Measurements from ENCODE around the gene PTGDR2.

The PTGDR2 gene

DNA sequence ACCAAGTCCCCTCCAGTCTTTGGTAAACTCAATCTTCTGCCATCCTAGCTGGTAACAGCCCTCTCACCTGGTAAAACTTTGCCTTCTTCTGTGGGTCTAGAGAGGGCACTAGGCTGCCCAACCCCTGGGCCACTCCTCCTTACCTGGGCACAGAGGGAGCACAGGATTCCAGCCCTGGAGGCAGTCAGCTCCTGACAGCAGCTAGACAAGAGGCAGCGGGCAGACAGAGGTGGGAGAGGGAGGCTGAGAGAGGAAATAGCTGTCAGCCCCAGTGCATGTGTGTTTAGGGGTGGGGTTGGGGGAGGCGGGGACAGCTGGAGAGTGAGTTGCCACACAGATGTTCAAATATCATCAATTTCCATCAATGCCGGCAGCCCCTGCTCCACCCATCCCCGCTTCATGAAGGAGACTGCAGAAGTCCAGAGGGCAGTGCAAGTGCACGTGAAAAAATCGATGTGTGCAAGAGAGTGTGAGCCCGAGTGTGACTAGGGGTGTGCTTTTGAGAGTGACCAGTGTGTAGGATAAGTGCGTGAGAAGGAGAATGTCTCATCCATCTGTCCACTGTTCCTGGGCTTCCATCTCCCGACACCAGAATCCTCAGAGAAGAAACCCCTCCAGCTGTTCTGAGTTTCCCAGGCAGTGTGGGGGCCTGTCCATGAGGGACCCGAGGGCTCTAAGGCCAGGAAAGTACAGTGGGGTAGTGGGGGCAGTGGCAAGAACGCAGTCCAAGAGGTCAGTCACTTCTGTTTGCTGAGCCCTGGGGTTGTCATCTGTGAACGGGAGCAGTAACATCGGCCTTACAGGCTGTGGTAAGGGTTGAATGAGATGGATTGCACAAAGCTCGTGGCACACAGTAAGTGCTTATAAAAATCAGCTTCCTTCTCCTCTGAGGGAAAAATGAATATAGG lies at the start of gene PTGDR2:
Gene PTGDR2 (minus strand): TSS at position 225 of the 908 bp plus-strand sequence. CDS start 2,228 bp downstream, outside the sequence.
- no peak for DNase-seq (ENCODE audit: low read depth)

DNA sequence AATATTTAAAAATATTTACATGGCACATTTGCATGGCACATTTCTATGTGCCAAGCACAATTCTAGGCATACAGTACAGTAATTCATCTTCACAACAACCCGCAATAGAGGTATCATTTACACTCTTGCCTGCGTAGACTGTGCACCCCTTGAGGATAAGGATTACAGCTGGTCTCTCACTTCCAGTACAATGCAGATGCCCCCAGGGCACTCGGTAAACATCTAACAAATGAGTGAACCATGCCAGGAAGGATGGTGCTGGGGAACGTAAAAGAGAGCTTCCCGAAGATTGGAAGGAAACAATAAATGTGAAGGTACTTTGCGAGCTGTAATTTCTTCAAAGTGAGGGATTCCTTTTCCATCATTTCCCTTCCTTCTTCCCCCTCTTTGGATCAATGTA lies 49.3 kb upstream of the PTGDR2 start:
- DNase-seq (ENCODE audit: low read depth), result no peak

DNA sequence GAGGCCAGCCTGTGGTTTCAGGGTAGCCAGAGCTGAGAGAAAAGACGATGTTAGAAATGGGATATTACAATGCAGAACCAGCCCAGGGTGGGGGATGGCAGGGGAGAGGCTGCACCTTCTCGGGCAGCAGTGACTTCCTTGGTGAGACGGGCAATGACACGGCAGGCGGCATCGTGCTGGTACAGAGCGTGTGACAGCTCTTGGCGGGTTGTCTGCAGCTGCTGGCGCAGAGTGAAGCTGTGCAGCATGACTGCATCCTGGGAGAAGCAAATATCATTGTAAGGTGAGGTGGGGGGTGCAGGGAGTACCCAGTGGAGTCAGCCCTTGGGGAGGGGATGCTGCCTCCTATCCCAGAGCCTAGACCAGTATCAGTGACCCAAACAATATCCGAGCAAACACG lies 46.9 kb upstream of the PTGDR2 start:
- no peak for DNase-seq (ENCODE audit: low read depth)

DNA sequence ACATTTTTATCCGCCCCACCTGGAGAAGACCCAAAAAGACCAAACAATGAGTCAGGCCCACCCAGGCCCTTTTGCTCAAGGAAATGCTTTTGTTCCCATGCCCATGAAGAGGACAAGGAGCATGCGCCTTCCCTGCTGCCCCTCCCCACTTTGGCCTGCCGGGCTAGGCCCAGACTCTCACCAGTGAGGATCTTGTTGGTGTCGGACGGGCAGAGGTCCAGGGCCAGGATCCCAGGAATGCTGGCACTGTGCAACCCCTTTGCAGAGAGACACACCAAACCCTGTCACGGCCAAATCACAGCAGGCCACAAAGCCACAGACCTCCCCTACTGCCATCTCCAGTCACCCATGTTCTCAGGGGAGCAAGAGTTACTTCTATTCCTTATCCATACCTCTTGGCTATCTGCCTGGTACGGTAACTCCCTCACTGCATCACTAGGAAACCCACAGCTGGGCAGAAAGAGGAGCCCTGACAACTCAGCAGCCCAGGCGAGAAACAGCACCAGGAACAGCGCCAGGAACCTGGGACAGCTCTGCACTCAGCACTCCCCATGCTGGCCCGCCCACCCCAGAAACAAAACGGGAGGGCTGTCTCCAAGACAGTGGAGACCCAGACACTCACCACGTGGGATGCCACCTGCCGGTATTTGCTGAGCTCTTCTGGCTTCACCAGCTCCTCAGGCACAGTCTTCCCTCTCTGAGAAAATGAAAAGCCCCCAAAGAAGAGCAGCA lies 45.1 kb upstream of the PTGDR2 start:
- DNase-seq (ENCODE audit: low read depth), result no peak

DNA sequence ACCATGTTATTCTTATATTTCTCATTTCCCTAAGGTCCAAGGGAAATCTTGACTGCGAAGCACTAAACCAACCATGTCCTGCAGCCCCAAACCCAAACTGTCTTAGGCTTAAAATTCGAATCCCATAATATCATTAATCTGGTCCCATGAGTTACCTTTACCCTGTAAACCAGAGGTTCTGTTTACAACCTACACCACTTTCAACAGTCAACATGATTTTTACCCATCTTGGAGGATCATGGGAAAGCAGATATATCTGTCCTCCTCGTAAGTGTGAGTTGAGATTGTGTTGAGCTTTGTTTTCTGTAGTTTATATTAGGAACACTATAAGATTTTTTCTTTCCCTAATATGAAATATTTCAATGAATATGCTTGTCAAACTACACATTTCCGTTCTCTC lies 44.2 kb upstream of the PTGDR2 start:
- DNase-seq (ENCODE audit: low read depth), result no peak

DNA sequence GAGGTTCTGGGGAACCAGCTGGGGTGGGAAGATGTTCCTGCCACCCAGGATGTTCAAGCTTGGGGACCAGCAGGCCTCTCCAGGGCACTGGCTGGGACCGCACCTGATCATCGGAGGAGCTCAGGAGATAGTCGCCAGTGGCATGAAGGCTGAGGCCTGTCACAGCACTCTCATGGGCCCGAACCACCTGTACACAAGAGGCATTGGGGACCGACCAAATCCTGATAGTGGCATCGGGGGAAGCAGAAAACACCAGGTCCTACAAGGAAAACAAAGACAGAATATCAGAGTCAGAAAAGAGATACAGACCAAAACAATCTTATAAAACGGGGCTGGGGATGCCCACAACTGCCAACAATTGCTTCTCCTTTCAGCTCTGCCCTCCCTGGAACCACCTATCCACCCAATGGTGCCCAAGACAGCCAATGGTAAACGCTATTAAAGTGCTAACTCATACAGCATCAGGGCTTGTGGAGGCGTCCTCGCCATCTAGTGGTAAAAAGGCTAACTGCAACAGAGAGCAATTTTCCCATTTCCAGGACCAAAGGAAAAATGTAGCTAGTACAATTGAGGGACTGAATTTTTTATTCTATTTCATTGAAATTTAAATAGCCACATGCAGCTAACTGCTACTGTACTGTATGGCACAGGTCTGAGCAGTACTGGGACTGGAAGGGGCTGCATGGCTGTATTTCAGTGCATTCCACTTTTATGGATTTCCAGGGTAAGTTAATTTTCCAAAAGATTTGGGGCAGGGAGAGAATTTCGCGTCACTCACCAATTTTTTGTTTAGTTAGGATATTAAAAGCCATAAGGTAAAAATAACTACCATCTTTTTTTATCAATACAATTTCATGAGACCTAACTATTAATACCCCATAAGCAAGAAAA lies 43.5 kb upstream of the PTGDR2 start:
- no peak for DNase-seq (ENCODE audit: low read depth)

DNA sequence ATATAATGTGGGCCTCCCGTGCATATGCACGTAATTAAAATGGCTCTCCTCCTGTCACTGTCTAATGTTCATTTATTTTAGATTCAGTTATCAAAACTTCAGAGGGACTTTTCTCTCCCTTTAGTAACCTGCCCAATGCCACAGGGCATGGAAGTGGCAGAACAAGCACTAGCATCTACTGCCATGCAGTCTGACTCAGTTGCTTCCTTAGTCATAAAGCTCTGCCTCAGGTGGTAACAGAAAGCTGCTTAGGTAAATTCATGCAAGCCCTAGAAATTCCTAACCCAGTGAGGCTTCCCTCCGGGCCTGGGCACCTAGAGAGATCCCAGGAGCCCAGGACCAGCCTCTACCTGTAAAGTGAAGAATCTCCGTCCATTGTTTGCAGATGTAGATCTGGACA lies 41.7 kb upstream of the PTGDR2 start:
- no peak for DNase-seq (ENCODE audit: low read depth)

DNA sequence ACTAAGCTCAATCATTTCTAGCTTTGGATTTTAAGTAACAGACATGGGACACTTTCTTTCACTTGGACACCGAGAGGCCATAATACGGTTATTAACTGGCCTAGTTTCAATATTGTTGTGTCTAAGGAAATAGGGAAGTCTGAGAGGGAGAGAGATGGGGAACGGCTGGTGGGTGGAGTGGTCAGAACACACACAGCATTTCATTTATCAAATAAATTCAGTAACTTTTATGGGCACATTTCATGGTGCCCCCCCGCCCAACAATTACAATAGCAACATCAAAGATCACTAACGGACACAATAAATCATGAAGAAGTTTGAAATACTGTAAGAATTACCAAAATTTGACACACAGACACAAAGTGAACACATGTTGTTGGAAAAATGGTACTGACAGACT lies 39.9 kb upstream of the PTGDR2 start:
- no peak for DNase-seq (ENCODE audit: low read depth)

DNA sequence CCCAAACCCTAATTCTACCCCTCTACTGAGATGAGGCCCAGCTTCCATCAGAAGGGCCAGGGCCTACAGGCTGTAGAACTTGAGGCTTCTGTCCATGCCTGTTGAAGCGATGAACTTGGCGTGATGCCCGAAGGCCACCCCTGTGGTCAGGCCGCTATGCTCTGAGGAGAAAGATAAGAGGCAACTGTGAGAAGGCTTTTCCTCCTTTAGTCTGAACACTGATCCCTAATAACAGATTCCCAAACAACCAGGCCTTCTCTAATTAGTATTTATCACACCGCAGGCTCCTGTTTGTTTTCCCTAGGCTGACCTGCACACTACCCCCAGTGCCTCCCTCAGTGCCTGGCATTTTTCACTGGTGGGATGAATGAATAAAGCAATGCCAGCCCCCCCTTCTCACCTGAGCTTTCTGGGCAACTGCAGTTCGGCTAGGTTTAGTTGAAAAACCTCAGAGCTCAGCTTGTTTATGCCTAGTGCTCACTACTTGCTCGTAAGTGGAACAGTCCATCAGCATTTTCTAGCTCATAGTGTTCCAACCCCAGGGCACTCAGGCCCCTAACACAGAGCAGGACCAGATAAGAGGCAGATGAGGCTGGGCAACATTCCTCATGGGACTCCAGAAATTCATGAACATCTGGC lies 35.5 kb upstream of the PTGDR2 start:
- no peak for DNase-seq (ENCODE audit: low read depth)

DNA sequence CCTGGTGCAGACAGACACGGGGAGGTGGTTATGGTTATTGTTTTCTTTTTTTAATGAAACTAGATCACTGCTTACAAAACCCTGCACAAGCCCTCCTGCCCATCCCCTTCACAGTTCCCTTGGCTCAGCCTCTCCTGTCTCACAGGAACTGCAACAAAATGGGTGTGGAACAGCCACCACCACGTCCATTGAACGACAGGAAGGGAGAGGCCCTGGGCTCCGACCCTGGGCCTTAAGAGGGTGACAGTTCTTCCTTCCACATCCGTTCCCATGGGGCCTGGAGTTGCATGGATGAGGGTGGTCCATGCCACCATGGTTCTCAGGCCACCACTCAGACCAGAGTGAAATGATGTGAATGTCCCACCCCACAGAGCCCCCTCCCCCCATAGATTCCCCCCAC lies 34.9 kb upstream of the PTGDR2 start:
- no peak for DNase-seq (ENCODE audit: low read depth)

DNA sequence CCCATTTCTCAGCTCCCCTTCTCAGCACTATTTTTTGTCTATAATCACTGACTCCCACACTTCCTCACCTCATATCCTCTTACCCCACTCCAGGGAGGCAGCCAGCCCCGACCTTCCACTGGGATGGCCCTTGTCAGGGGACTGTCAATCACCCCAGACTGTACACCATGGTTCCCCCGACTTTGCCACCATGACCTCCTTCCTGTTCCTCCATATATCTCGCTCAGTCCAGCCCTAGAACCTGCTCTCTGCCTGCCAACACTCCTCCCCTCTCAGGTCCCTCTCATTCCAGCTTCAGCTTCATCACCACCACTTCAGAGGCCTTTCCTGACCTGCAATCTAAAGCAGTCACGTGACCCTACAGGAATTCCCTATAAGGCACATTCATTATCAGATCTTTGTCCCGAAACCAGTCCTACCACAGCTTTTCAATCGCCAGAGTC lies 34.1 kb upstream of the PTGDR2 start:
- no peak for DNase-seq (ENCODE audit: low read depth)

DNA sequence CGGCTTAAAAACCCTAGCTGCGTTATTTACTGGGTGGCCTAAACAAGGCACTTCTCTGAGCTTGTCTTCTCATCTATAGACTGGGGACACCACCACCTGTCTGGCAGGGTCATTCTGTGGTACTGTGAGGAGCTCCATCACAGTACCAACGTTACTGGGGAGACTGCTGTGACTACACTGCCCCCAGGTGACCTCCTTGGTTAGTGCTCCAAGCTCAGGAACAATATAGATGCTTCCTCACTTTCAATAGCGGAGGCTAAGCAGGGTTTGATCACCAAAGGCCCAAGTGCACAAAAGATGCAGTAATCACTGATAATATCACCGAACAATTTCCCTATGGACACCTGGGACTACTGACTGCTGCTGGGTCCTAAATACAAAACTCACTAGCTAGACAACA lies 31.8 kb upstream of the PTGDR2 start:
- DNase-seq (ENCODE audit: low read depth), result no peak

DNA sequence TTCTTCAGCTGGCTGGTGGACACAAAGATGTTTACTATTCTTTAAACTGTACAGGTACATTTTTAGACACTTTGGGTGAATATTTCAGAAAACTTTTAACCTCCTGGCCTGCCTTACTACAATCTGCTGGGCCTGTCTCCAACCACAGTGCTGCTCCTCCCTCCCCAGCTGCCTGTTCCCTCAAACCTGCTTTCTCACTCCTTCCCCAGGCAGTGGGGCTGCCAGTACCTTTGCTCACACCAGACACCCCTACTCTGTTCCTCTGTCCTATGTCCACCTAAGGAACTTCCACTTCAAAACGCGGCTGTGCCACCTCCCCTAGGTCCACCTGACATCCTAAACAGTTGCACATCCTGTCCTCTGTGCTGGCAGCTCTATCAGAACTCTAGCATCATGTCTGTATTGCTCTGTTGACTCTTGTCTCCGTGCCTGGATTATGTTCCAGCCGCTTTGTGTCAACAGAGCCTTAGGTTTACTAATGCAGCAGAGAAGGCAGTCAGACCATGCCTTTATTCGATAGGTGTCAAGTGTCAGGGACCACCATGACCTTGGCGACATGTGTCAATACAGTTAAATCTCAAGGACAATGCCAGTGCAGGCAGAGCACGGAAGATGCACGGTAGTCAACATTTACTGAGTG lies 25.0 kb upstream of the PTGDR2 start:
- DNase-seq (ENCODE audit: low read depth), result no peak

DNA sequence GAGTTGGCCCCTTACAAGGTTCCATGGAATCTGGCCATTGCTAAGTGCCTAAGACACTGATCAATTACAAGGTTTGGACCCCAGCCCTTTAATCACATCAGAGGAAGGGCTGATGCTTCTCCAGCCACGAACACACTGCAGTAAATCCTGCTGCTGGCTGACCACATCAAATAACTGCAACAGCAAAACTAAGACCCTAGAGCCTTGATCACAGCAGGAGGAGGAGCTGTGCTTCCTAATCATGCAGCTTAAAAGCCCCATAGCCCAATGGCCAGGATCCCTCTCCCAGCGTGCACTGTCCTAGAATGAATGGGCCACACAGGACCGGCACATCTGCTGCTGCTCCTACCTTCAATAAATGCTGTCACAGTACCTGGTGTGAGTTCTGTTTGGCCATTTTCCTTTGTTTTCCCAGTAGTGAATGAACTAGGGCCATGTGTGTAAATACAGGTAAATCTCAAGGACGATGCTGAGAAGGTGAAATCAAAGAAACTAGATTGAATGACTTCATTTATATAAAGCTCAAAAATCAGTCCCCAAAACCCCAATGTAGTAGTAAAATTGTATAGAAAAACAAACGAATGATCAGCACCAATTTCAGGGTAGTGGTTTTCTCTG lies 24.3 kb upstream of the PTGDR2 start:
- no peak for DNase-seq (ENCODE audit: low read depth)

DNA sequence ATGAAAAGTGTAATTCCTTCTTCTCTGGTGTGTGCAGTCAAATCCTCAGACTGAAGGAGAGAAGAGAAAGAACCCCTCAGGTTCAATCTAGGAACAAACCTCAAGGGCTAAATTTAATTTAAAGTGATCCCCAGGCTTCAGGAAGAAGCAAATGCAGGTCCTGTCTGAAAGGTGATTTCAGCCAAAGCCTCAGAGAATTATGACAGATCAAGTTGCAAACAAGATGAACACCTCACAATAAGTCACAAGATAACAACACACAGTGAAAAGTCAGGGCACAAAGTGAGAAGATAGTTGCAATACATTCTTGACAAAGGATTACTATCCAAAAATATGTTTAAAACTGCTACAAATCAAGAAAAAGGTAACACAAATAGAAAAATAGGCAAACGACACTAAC lies 23.4 kb upstream of the PTGDR2 start:
- no peak for DNase-seq (ENCODE audit: low read depth)

DNA sequence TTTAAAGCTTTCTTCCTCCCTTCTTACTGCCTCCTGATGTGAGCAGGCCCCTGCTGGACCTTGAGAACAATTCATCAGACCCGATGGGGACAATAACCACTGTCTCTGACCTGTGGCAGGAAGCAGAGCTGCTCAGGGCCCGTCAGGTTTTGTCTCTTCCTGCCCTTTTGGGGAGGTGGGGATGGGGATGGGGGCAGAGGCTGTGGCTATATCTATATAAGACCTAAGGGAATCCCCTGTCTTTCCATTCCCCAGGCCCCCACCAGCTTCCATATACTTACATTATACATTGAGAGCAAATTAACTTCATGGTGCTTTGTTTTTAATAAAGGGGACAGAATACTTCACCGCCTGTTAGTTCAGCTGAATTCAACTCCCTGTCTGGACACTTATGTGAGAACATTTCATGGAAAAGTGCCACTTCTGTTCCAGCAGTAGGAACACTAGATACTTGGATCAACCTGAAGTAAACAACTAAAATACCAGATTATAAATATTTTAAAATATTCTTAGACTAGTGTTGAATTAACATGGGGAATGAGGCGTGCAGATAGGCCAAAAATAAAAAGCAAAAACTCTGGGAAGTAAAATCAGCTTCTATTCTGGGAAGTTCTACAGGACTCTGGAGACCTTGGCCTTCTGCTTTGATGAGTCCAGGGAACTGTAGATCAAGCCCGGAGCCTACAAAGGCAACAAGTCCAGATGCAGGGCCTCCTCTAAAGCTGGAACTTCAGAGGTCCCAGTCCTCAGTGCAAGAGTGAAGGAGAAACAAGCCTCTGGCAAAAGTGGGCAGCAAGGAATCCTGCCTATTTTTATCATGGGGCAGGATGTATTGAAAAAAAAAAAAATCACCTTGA lies 22.7 kb upstream of the PTGDR2 start:
- no peak for DNase-seq (ENCODE audit: low read depth)

DNA sequence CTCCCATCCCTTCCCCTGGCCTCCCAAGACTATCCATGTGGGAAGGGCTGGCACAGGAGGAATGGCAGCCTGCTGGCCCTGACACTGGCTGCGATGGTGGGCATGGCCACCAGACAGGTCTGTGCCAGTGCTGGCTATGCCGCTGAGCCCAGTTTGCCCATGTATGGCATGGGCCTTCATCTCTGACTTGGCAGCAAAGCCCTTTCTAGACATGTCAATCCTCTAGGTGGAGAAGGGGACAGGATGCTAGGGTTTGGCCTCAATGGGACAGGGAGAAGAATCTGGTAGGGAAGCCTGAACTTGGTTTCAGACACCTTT lies 20.4 kb upstream of the PTGDR2 start:
- no peak for DNase-seq (ENCODE audit: low read depth)

DNA sequence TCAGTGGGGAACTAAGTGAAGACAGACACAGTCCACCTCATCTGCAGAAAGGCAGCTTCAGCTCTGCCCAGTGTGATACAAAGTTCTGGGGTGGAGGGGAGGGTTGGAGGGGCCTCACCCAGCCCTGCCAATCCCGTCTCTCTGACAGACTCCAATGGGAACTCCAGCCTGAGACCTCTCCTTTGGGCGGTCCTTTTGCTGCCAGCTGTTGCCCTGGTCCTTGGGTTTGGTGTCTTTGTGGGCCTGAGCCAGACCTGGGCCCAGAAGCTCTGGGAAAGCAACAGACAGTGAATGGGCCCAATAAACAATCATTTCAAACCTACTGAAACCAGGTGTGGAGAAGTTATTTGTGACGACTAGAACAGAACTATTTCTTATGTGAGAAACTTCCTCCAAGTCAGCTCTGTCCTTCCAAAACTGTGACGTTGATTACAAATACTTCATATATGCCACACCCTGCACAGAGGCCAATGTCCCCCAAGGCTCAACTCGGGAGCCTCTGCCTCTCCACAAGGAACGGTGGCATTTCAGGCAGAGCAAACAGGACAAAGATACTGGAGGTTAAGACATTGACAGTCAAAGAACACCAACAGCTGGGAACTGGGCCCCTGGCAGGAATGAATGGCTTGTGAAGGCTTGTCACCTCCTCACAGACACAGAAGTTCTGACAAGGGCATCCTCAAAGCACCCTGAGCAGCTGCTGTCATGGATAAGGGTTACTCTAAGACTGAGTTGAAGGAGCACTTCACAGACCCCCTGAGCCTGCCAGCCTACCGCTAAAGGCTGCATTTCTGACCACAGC lies 19.8 kb upstream of the PTGDR2 start:
- DNase-seq (ENCODE audit: low read depth), result no peak

Measured in T-helper 22 cell (primary cell).